Left ventricle myocardium inferior (tissue), 1 donor: ENCODE data around the gene PLCG2. TPM values are rescaled to one million over a fixed set of nuclear protein-coding genes. Genes with fewer than 3 reads are reported as not detected.

Source experiments
- DNase-seq: peaks from one replicate; pipeline ENCODE4 v3.0.0-alpha.2; 2020
- H3K27ac ChIP-seq: fragments of 200-600 bp; replicated peaks from 2 replicates; pipeline ENCODE4 v1.8.0; 2021
- H3K27me3 ChIP-seq: fragments of 200-600 bp; 2 replicates; pipeline ENCODE4 v1.8.0; 2021; ENCODE audit warnings: low read depth
- H3K36me3 ChIP-seq: fragments of 200-600 bp; 2 replicates; pipeline ENCODE4 v1.8.0; 2021
- H3K4me1 ChIP-seq: fragments of 200-600 bp; 2 replicates; pipeline ENCODE4 v1.8.0; 2021
- H3K4me3 ChIP-seq: fragments of 200-600 bp; 2 replicates; pipeline ENCODE4 v1.8.0; 2021; ENCODE audit warnings: mild to moderate bottlenecking, moderate library complexity
- H3K9me3 ChIP-seq: fragments of 200-600 bp; replicated peaks from 2 replicates; pipeline ENCODE4 v1.8.0; 2021
- intact Hi-C: fragments of 100-400 bp; cut with micrococcal nuclease; formaldehyde crosslinking; loops from one replicate; pipeline ENCODE4 v1.11.0; 2022
- total RNA-seq: library from RNA; stranded (reverse); fragmentation: NEBNext Ultra II Directional; extraction: Animal tissue kit (Norgen Biotek cat#: 25700); gene quantifications from one replicate; pipeline ENCODE4 v1.2.1, GENCODE V29; 2021
- TF ChIP-seq, protein P1 (sequence below): fragments of 200-600 bp; IDR thresholded peaks from 2 replicates; pipeline ENCODE4 v1.8.0; 2021; ENCODE audit warnings: antibody characterized with exemption, mild to moderate bottlenecking, borderline replicate concordance
- donor health status: DM: no; HTN: yes; CAD: no; lungs with severe emphysema.

PLCG2 gene
- total RNA-seq, 1 donor from 2014 or later = 5.6 TPM

DNA sequence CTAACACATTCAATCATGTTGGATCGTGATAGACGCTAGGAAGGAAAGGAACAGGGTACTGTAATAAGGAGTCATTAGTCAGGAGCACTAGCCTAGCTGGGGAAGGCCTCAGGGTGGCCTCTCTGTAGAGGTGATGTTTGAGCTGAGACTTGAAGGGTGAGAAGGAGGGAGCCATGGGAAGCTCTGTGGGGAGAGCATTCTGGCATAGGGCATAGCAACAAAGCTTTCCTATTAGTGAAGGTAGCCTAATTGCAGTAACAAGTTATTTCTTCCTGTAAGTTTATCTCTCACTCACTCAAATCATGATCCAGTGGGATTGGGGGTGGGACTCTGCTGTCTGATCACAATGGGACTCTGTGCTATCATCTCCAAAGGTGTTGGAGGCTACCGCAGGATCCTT lies 16.1 kb downstream of the PLCG2 start:
- no peaks in the 10 kb centered on the region for H3K27me3 ChIP-seq
- peaks cover 12% of the 10 kb centered on the region for H3K4me1 ChIP-seq
- intact Hi-C loops = no loop called here
- DNase-seq = no peak
- no peaks in the 10 kb centered on the region for H3K36me3 ChIP-seq
- H3K27ac ChIP-seq = no peak overlapping the region
- no peak overlapping the region for H3K4me3 ChIP-seq
- H3K9me3 ChIP-seq = no peaks in the 10 kb centered on the region
- TF ChIP-seq, protein P1, sequence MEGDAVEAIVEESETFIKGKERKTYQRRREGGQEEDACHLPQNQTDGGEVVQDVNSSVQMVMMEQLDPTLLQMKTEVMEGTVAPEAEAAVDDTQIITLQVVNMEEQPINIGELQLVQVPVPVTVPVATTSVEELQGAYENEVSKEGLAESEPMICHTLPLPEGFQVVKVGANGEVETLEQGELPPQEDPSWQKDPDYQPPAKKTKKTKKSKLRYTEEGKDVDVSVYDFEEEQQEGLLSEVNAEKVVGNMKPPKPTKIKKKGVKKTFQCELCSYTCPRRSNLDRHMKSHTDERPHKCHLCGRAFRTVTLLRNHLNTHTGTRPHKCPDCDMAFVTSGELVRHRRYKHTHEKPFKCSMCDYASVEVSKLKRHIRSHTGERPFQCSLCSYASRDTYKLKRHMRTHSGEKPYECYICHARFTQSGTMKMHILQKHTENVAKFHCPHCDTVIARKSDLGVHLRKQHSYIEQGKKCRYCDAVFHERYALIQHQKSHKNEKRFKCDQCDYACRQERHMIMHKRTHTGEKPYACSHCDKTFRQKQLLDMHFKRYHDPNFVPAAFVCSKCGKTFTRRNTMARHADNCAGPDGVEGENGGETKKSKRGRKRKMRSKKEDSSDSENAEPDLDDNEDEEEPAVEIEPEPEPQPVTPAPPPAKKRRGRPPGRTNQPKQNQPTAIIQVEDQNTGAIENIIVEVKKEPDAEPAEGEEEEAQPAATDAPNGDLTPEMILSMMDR = no peak

DNA sequence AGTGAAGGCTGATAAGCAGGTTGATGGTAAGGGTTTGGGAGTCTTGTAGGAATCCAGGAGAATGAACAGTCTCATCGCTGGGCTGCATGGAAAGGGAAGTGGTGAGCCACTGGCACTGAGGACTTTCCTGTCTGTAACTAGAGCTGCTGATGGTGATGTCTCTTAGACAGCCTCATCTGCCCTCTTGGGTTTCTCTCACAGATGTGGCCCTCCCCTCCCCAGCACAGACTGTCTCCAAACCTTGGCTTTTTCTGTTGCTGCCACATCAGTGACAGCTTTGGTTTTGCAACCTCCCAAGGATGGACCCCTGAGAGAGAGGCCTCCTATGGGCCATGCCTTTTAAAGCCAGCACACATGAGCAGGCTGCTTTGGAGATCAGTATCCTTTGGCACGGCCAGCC lies 16.9 kb downstream of the PLCG2 start:
- no peak for DNase-seq
- Histone ChIP-seq H3K27ac (no peak overlapping the region), H3K4me3 (no peak overlapping the region), H3K9me3 (no peaks in the 10 kb centered on the region), H3K4me1 (peaks cover 12% of the 10 kb centered on the region), H3K36me3 (no peaks in the 10 kb centered on the region), H3K27me3 (no peaks in the 10 kb centered on the region)
- intact Hi-C loops = no loop called here
- TF ChIP-seq, protein P1 = no peak

DNA sequence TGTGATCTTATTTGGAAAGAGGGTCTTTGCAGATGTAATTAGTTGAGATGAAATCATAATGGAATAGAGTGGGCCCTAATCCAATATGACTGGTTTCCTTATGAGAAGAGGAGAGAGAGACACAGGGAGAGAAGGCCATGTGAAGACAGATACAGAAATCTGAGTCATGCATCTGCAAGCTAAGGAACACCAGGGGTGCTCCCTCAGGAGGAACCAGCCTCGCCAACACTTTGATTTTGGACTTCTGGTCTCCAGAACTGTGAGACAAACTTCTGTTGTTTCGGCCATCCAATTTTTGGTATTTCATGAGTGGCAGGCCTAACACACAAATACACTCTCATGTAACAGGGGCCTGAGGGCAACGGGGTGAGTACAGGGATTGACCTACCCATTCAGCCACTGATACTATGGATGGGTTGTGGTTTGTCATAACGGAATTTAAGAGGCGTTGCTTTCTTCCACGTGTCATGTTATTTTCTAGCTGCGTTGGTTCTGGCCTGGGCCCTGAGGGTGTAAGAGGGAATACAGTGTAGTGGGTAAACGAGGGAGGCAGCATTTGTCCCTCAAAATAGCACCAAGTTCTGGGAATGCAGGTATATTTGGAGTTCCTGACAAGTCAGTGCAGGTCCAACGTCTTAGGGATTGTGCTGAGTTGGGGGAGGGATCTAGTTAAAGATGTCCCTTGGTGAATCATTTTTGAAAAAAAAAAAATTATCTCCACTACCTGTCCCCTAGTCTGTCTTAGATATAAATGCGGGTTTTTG lies 17.7 kb downstream of the PLCG2 start:
- no peak for DNase-seq
- no peaks in the 10 kb centered on the region for H3K9me3 ChIP-seq
- TF ChIP-seq, protein P1 = no peak
- no peaks in the 10 kb centered on the region for H3K27me3 ChIP-seq
- intact Hi-C loops = no loop called here
- H3K4me3 ChIP-seq = no peak overlapping the region
- H3K36me3 ChIP-seq = no peaks in the 10 kb centered on the region
- no peak overlapping the region for H3K27ac ChIP-seq
- peaks cover 12% of the 10 kb centered on the region for H3K4me1 ChIP-seq

DNA sequence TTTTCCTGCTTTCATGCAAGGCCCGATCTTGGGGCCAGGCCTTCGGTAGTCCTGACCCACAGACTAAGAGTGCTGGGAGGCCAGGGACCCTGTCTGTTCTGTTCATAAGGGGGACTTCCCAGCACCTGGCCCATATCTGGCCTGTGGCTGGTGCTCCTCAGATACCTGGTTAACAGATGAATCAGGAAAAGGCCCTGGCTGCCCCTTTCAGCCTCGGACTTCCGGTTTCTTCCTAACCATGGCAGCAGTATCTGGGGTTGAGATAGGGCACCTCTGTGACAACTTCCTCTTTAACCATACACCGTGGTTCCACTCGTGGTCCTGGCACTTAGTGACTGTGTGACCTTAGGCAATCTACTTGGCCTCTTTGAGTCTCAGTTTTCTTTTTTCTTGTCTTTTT lies 18.4 kb downstream of the PLCG2 start:
- Histone ChIP-seq H3K4me3 (no peak overlapping the region), H3K27me3 (no peaks in the 10 kb centered on the region), H3K9me3 (no peaks in the 10 kb centered on the region), H3K27ac (no peak overlapping the region), H3K36me3 (no peaks in the 10 kb centered on the region), H3K4me1 (peaks cover 12% of the 10 kb centered on the region)
- DNase-seq = no peak
- intact Hi-C loops = no loop called here
- TF ChIP-seq, protein P1 = no peak

DNA sequence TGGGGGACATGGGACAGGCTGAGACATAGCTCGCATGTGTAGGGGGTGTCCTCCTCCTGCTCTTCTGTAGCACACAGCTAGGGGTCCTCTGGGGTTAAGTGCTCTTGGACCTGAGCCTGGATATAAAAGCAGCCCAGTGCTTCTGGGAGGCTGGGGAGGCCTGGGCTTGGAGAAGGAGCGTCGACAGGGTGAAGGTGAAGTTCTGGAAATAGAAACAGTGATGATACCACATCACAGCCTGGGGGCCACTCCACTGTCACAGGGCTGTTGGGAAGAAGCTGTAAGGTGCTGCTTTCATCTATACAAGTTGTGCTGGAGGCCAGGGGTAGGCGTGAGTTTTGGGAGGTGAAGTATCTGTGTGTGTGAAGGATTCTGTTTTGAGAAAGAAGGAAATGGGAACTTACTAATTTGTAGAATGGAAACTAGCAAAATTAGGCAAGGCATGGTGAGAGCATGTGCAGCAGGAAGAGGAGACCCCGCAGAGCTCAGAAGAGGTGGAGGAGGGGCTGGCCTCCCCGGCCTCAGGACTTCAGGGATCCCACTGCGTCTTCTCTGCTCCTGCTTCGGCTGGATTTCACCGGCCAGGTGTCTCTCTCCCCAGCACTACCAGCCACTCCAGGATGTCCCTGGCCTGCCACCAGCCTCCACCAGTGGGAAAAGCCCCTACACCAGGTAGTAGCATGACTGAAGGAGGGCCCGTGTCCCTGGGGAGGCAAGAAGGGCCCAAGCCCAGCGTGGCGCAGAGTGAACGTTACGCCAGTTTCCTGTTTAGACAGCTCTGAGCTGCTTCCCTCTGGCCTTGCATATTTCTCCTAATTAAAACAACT lies 19.4 kb downstream of the PLCG2 start:
- intact Hi-C loops = no loop called here
- Histone ChIP-seq H3K27ac (no peak overlapping the region), H3K4me1 (peaks cover 12% of the 10 kb centered on the region), H3K27me3 (no peaks in the 10 kb centered on the region), H3K36me3 (no peaks in the 10 kb centered on the region), H3K9me3 (no peaks in the 10 kb centered on the region), H3K4me3 (no peak overlapping the region)
- TF ChIP-seq, protein P1 = no peak
- no peak for DNase-seq
